Stimulated activated CD4-positive, alpha-beta T cell treated with anti-CD3 and anti-CD28 coated beads, TNF-alpha, amount 100 ng/mL, for 48 hours (primary cell): ENCODE measurements around the gene EFCAB11.
A peak's percentile ranks its signal among the peaks of the same experiment; 100 is the strongest.

Source experiments
- DNase-seq, 3 donors: peaks; one replicate each; pipeline ENCODE4 v3.0.0-alpha.2; 2020; ENCODE audit warnings: low read depth in 3 of 3

EFCAB11 gene

GRCh38 chr14:89957376-89957775 lies 2.8 kb upstream of the EFCAB11 start:
- no peak for DNase-seq

GRCh38 chr14:89956661-89957009 lies 2.1 kb upstream of the EFCAB11 start:
- no peak for DNase-seq

- DNase-seq = peak; percentile 92 to 94 (median 93)
These were observed 1.5 kb upstream of the EFCAB11 start, which contains the start of gene TDP1 for GRCh38 chr14:89955745-89956660. Gene TDP1 (plus strand): TSS chr14:89955927. CDS start chr14:89963115, 7,188 bp downstream.

GRCh38 chr14:89955022-89955744 lies 653 bp upstream of the EFCAB11 start:
- DNase-seq = no peak

GRCh38 chr14:89953602-89954001 lies 928 bp downstream of the EFCAB11 start:
- no peak for DNase-seq

GRCh38 chr14:89952576-89952975 lies 2.0 kb downstream of the EFCAB11 start:
- no peak for DNase-seq

- DNase-seq = no peak
These were observed 7.2 kb downstream of the EFCAB11 start for GRCh38 chr14:89947344-89947743.

GRCh38 chr14:89941830-89942377 lies 12.6 kb downstream of the EFCAB11 start:
- no peak for DNase-seq

- DNase-seq = no peak
These were observed 17.8 kb downstream of the EFCAB11 start for GRCh38 chr14:89936654-89937185.

GRCh38 chr14:89933002-89933401 lies 21.5 kb downstream of the EFCAB11 start:
- no peak for DNase-seq

- no peak for DNase-seq
These were observed 27.2 kb downstream of the EFCAB11 start for GRCh38 chr14:89927186-89927865.

GRCh38 chr14:89926694-89927093 lies 27.8 kb downstream of the EFCAB11 start:
- DNase-seq = no peak

GRCh38 chr14:89924268-89924667 lies 30.3 kb downstream of the EFCAB11 start:
- DNase-seq = no peak

- no peak for DNase-seq
These were observed 32.3 kb downstream of the EFCAB11 start for GRCh38 chr14:89922031-89922907.

- no peak for DNase-seq
These were observed 33.2 kb downstream of the EFCAB11 start for GRCh38 chr14:89921346-89921745.

GRCh38 chr14:89920056-89920455 lies 34.5 kb downstream of the EFCAB11 start:
- DNase-seq = no peak

- no peak for DNase-seq
These were observed 35.8 kb downstream of the EFCAB11 start for GRCh38 chr14:89918721-89919120.

GRCh38 chr14:89915114-89915878 lies 39.2 kb downstream of the EFCAB11 start:
- peak; percentile 20 to 38 (median 26) for DNase-seq

- no peak for DNase-seq
These were observed 41.8 kb downstream of the EFCAB11 start for GRCh38 chr14:89912667-89913211.

- DNase-seq = no peak
These were observed 42.3 kb downstream of the EFCAB11 start for GRCh38 chr14:89912221-89912620.
